GM18861 (cell line): ENCODE measurements around the gene CLEC1B.
"Not testable (repeated sequence)": the region's sequence is repeated elsewhere in the genome, so short reads cannot be mapped to it uniquely, and the experiment has no call there.

Experiments used
- ATAC-seq: cut with Tn5 transposase; IDR thresholded peaks from one replicate; pipeline ENCODE4 v1.9.1; 2021; ENCODE audit not compliant: unreplicated experiment

The CLEC1B gene

GRCh38 chr12:9975614-9976013 lies 23.3 kb downstream of the CLEC1B start:
- ATAC-seq = no peak

- not testable (repeated sequence) for ATAC-seq
Observed at GRCh38 chr12:9974731-9975130, 24.2 kb downstream of the CLEC1B start.

GRCh38 chr12:9973949-9974348 lies 25.0 kb downstream of the CLEC1B start:
- no peak for ATAC-seq

- no peak for ATAC-seq
Observed at GRCh38 chr12:9971181-9971580, 27.7 kb downstream of the CLEC1B start, which contains the start of gene CLEC12A. Gene CLEC12A, plus strand, starts transcription at chr12:9971409. Its CDS starts 188 bp downstream, at chr12:9971597.

GRCh38 chr12:9969673-9970072 lies 29.2 kb downstream of the CLEC1B start:
- ATAC-seq = no peak

GRCh38 chr12:9961901-9962300 lies 37.0 kb downstream of the CLEC1B start:
- no peak for ATAC-seq

- ATAC-seq = peak; percentile 93
Observed at GRCh38 chr12:9961106-9961505, 37.8 kb downstream of the CLEC1B start.

- no peak for ATAC-seq
Observed at GRCh38 chr12:9960590-9960989, 38.3 kb downstream of the CLEC1B start.

GRCh38 chr12:9957834-9958233 lies 41.1 kb downstream of the CLEC1B start:
- ATAC-seq = no peak

- ATAC-seq = not testable (repeated sequence)
Observed at GRCh38 chr12:9952954-9953729, 45.8 kb downstream of the CLEC1B start.

- ATAC-seq = no peak
Observed at GRCh38 chr12:9951026-9951675, 47.8 kb downstream of the CLEC1B start.

- ATAC-seq = peak; percentile 94
Observed at GRCh38 chr12:9948606-9949296, 50.2 kb downstream of the CLEC1B start.

- no peak for ATAC-seq
Observed at GRCh38 chr12:9947674-9948073, 51.2 kb downstream of the CLEC1B start.

- ATAC-seq = no peak
Observed at GRCh38 chr12:9944391-9944790, 54.5 kb downstream of the CLEC1B start.

- peak; percentile 52 for ATAC-seq
Observed at GRCh38 chr12:9943240-9943639, 55.7 kb downstream of the CLEC1B start.
